Measurements from ENCODE around the gene BTAF1. TPM values are rescaled to one million over a fixed set of nuclear protein-coding genes. Genes with fewer than 3 reads are reported as not detected.

The BTAF1 gene
- total RNA-seq, 1 experiment from 2014 or later: 45.2 TPM

- H2BK15ac ChIP-seq (ENCODE audit: low read depth, low read length): no peak overlapping the region
- H2BK120ac ChIP-seq (ENCODE audit: low read depth, low read length, poor library complexity, severe bottlenecking): no peak overlapping the region
- no peak overlapping the region for H4K8ac ChIP-seq (replicated peaks; ENCODE audit: insufficient read length, low read depth, low read length)
- no peak overlapping the region for H2BK12ac ChIP-seq (ENCODE audit: insufficient read length, low read depth, low read length)
- H2BK5ac ChIP-seq (ENCODE audit: insufficient read length, low read length): no peak overlapping the region
- no peak overlapping the region for H3K4me2 ChIP-seq (ENCODE audit: insufficient read depth, insufficient read length, low read length)
- no peak overlapping the region for H2AFZ ChIP-seq (ENCODE audit: low read length)
- peaks cover 26 to 67% (median 54%) of the 10 kb centered on the region in 3 experiments; a peak in 6 of 7 replicates for H3K36me3 Mint-ChIP-seq (ENCODE audit: insufficient read depth in 1 of 3, low read depth in 3 of 3)
- no peak overlapping the region for H4K91ac ChIP-seq (ENCODE audit: insufficient read length, low read depth, low read length)
- no peak overlapping the region for H2BK20ac ChIP-seq (ENCODE audit: low read depth, low read length, poor library complexity, severe bottlenecking)
- TF ChIP-seq, protein P1, sequence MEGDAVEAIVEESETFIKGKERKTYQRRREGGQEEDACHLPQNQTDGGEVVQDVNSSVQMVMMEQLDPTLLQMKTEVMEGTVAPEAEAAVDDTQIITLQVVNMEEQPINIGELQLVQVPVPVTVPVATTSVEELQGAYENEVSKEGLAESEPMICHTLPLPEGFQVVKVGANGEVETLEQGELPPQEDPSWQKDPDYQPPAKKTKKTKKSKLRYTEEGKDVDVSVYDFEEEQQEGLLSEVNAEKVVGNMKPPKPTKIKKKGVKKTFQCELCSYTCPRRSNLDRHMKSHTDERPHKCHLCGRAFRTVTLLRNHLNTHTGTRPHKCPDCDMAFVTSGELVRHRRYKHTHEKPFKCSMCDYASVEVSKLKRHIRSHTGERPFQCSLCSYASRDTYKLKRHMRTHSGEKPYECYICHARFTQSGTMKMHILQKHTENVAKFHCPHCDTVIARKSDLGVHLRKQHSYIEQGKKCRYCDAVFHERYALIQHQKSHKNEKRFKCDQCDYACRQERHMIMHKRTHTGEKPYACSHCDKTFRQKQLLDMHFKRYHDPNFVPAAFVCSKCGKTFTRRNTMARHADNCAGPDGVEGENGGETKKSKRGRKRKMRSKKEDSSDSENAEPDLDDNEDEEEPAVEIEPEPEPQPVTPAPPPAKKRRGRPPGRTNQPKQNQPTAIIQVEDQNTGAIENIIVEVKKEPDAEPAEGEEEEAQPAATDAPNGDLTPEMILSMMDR (conservative IDR thresholded peaks at IDR 0.05): no peak
- no peaks in the 10 kb centered on the region for H3K4me1 ChIP-seq (ENCODE audit: insufficient read depth, low read length)
- H4K20me1 ChIP-seq (ENCODE audit: control insufficient read depth, insufficient read depth, insufficient read length): no peaks in the 10 kb centered on the region
- no peaks in the 10 kb centered on the region for H3K79me2 ChIP-seq (ENCODE audit: insufficient read depth, low read length)
- no peaks in the 10 kb centered on the region for H3K23me2 ChIP-seq (ENCODE audit: insufficient read length, low read depth, low read length, poor library complexity, severe bottlenecking)
- H3K4me3 Mint-ChIP-seq: no peak overlapping the region
- H3T11ph ChIP-seq (ENCODE audit: low read length): no peak overlapping the region
- H3K18ac ChIP-seq (ENCODE audit: insufficient read length, low read depth, low read length): no peak overlapping the region
- no peak overlapping the region for H3K27ac ChIP-seq (ENCODE audit: insufficient read length, low read depth, low read length)
- H4K5ac ChIP-seq (ENCODE audit: insufficient read length, low read depth, low read length): no peak overlapping the region
- no peak overlapping the region for H3K14ac ChIP-seq (ENCODE audit: insufficient read depth, low read length)
- H2AK5ac ChIP-seq (ENCODE audit: insufficient read length, low read length): no peak overlapping the region
- H3K9me3 ChIP-seq (ENCODE audit: control insufficient read depth, low read depth, low read length): no peaks in the 10 kb centered on the region
- H3K27ac Mint-ChIP-seq: peak overlapping the region in 2 of 3 experiments; percentile 48 to 82; a peak in 3 of 7 replicates
- H3K79me1 ChIP-seq (ENCODE audit: insufficient read depth, low read depth, low read length, poor library complexity, severe bottlenecking): peaks cover 2% of the 10 kb centered on the region
- no peak overlapping the region for H3K4ac ChIP-seq (ENCODE audit: low read depth, low read length)
- WGBS (ENCODE audit: extremely low coverage, insufficient read length, low lambda C conversion rate): no CpG with 5 or more reads among the region's 2 CpGs
- no peak overlapping the region for H3K9ac ChIP-seq (ENCODE audit: extremely low read depth, insufficient read length, low read length)
- H3K27me3 Mint-ChIP-seq (ENCODE audit: low read depth): no peaks in the 10 kb centered on the region
- no peak overlapping the region for H3K23ac ChIP-seq (ENCODE audit: insufficient read length, low read depth, low read length)
- H3K4me1 Mint-ChIP-seq: peaks cover 17 to 20% of the 10 kb centered on the region in 2 experiments
- no peaks in the 10 kb centered on the region for H3K27me3 ChIP-seq (ENCODE audit: insufficient read depth, low read length)
- H3K56ac ChIP-seq (ENCODE audit: insufficient read length, low read depth, low read length): no peak overlapping the region
- H3K9me3 Mint-ChIP-seq: no peaks in the 10 kb centered on the region
- DNase-seq: no peak
Observed at GRCh38 chr10:91953600-91954160, 30.1 kb downstream of the BTAF1 start.
